GM19455 (cell line): ENCODE data around the gene ALCAM.
A peak's percentile ranks its signal among the peaks of the same experiment; 100 is the strongest.

Experiments used
- ATAC-seq: cut with Tn5 transposase; IDR thresholded peaks from one replicate; pipeline ENCODE4 v1.9.1; 2021; ENCODE audit not compliant: unreplicated experiment

ALCAM gene

GRCh38 chr3:105523501-105523900, 156.8 kb downstream of the ALCAM start:
- no peak for ATAC-seq

GRCh38 chr3:105525531-105525930, 158.8 kb downstream of the ALCAM start:
- no peak for ATAC-seq

DNA sequence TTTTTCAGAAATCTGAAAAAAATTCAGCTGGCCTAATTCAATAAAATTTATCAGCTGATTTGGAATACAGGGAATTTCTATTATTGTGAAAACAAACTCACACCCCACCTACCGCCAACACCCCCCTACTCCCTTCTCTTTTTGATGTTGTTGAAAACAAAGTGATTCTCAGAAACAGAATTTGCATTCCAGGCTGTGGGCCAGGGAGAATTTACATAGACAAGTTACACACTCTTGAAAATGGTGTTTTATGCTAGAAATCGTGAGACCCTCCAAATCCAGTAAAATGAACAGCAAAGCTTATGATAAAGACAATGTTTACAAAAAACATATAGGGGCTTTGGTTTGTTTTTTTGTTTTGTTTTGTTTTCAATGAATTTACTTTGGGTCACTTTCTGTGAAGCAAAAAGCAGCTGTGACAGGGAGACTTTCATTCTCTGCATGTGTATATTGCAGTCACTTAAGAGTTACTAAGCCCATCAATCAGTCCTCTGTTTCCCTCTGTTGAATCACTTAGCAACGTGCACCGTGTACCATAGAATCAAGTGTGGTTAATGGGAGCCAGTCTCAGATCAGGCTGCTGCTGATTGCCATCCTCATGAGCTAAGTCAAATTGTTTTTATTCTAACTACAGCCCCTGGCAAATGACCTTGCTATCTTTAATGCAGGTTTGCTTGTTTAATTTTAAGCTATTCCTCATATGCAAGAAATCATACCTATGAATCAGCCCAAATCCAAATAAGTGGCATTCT, 159.8 kb downstream of the ALCAM start:
- no peak for ATAC-seq

GRCh38 chr3:105527535-105527934, 160.8 kb downstream of the ALCAM start:
- ATAC-seq, result no peak

GRCh38 chr3:105527949-105528348, 161.2 kb downstream of the ALCAM start:
- ATAC-seq, result peak; percentile 64

- no peak for ATAC-seq
These were observed 162.2 kb downstream of the ALCAM start for GRCh38 chr3:105528955-105529354.

DNA sequence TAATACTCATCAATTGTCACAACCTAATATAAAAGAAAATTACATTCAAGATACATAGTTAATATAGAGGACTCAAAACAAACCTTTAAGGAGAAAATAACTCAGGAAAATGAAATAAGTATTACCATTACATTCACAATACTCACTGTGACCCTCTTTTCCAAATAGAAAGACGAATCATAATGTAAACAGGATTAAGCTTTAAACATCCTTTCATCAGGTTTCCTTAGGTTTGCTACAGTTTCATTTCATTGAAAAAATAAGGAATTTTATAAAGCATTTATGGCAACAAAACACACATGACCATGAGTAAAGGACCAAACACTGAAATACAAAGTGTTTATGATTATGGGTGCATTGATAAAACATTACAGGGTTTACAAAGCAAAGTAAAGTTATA, 162.7 kb downstream of the ALCAM start:
- ATAC-seq, result no peak

GRCh38 chr3:105532251-105532650, 165.5 kb downstream of the ALCAM start:
- ATAC-seq, result no peak

DNA sequence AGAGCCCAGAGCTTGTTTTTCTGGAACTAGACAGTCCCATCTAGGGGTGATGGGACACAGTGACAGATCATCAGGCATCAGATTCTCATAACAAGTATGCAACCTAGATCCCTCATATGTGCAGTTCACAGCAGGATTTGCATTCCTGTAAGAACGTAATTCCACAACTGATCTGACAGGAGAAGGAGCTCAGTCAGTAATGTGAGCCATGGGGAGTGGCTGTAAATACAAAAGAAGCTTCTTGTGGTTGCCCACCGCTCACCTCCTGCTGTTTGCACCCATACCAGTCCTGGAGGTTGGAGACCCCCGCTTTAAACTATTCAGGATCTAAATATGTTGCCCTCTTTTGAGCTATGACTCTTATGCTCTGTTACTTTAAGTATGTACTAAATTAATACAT, 167.3 kb downstream of the ALCAM start:
- no peak for ATAC-seq

- ATAC-seq, result no peak
These were observed 167.8 kb downstream of the ALCAM start for GRCh38 chr3:105534491-105534890.

DNA sequence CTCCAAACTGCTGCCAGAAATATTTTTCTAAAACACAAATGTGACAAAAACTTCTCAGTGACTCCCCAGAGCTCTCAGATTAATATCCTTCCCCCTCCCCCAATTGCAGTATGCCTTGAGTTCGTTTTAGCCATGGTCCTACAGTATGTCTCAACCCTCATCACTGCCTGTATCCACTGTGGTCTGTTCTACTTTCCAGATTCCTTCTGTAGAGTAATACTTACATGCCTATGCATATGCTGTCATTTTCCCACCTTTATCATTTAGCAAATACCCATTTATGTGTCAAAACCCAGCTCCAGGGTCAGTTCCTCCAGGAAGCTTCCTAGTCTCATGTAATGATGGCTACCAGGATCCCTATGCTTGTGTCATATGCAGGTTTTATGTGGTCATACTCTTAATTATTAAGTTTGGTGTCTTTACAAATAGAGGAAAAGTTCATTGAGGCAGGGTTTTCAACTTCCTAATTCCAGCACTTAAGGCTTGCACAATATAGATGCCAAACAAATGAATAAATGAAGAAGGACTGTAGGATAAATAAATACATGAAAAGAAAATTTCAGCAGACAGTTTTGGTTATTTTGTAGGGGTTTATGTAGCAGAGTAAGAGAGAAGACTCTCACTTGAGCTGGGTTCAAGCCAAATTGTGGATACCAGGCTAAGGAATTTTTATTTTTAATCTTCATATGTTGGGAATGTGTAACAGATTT, 170.8 kb downstream of the ALCAM start:
- no peak for ATAC-seq

- no peak for ATAC-seq
These were observed 171.8 kb downstream of the ALCAM start for GRCh38 chr3:105538483-105538882.

DNA sequence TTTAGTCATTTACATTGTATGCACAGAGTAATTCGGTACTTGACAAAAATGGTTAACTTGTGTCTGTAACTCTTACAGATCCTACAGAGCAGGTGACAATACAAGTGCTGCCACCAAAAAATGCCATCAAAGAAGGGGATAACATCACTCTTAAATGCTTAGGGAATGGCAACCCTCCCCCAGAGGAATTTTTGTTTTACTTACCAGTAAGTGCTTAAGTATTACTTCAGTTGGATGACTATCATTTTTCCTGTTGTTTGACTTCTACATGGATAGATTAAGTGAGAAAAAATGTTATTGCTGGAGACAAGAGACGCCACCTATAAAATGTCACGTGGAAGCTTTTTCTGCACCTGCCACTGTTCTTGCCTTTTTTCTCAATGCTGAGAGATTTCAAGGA, 173.2 kb downstream of the ALCAM start:
- ATAC-seq, result no peak

- ATAC-seq, result no peak
These were observed 175.7 kb downstream of the ALCAM start for GRCh38 chr3:105542282-105543019.

- no peak for ATAC-seq
These were observed 178.3 kb downstream of the ALCAM start for GRCh38 chr3:105545051-105545450.

GRCh38 chr3:105553851-105554250, 187.1 kb downstream of the ALCAM start:
- ATAC-seq, result no peak

DNA sequence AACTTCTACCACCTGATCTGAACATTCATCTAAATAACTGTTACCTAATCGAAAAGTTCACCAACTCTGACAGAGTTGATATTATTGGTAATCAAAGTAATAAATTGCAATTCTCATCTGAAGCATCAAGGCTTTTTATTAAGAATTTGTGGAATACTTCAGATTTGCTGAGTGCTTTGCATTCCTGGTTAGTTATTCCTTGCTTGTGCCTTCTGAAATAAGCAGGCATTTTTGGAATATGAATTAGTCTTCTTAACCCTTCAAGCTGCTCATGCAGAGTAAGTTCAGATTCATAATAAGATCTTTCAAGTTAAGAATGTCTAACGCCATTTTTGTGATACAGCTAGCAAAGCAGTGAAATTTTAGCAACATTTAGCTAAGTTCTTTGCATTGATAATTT, 188.5 kb downstream of the ALCAM start:
- no peak for ATAC-seq

- ATAC-seq, result no peak
These were observed 193.1 kb downstream of the ALCAM start for GRCh38 chr3:105559856-105560255.

DNA sequence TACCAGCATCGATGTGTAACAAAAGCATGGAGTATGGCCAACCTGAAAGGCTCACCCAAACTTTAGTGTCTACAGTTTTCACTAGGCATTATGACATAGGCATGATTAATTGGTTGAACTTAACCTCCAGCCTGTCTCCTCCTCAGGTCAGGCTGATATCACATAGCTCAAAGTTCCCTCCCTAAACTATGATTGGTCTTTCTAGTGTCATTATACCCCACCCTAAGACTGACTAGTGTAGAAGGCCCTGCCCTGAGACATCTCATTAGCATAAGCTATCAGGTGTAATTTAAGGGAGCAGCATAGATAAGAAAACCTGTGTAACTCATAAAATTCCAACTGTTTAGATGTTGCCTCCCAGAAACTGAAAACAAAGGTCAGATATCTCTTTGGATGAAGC, 195.2 kb downstream of the ALCAM start:
- no peak for ATAC-seq

DNA sequence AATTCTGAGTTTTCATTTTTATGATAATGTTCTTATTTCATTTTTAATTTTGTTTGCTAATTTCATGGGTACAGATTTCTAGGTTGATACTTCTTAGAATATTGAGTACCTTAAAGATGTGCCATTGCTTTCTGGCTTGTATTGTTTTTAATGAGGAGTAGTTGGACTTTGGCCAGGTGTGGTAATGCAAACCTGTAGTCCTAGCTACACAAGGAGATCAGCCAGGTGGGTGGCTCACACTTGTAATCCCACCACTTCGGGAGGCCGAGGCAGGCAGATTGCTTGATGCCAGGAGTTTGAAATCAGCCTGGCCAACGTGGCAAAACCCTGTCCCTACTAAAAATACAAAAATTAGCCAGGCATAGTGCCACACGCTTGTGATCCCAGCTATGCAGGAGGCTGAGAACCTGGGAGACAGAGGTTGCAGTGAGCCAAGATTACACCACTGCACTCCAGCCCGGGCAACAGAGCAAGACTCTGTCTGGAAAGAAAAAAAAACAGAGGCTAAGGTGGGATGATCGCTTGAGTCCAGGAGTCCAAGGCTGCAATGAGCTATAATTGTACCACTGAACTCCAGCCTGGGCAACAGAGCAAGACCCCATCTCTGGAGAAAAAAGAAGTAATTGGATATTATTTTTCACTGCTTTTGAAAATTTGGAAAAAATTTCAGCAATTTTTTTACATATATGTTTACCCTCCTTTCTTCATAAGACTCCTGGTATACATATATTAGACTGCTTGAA, 198.0 kb downstream of the ALCAM start:
- ATAC-seq, result no peak

DNA sequence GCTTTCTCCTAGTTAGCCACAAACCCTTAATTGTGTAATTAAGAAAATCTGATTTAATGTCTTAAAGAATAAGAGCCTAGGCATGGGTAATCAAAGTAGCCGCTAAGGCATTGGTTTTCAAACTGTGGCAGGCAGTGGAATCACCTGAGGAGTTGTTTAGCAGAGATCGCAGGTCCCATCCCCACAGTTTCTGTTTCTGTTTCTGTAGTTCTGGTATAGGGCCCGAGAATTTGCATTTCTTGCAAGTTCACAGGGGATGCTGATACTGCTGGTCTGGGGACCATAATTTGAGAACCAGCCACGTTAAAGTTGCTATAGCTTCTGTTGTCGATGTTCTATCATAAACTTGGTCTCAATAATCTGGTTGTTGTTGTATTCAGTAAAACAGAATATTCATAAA, 204.3 kb downstream of the ALCAM start:
- no peak for ATAC-seq
